HEK293 (cell line): Measurements from ENCODE around the gene CSRP1.

Experiments
- PATZ1 ChIP-seq: fragments of 450-650 bp; formaldehyde crosslinking; IDR thresholded peaks from 2 replicates; pipeline ENCODE4 v1.5.1; 2016; ENCODE audit warnings: missing biosample characterization, missing genetic modification characterization
- TCF7L2 ChIP-seq: IDR thresholded peaks from 2 replicates; pipeline ENCODE4 v1.6.1; 2011; ENCODE audit warnings: low read depth, mild to moderate bottlenecking, inconsistent platforms, low read length, moderate library complexity, borderline replicate concordance
- ZBTB26 ChIP-seq: fragments of 450-650 bp; formaldehyde crosslinking; optimal IDR thresholded peaks from 2 replicates; pipeline ENCODE3; 2016; ENCODE audit warnings: missing biosample characterization, mild to moderate bottlenecking, missing genetic modification characterization
- ZBTB44 ChIP-seq: fragments of 450-650 bp; IDR thresholded peaks from 2 replicates; pipeline ENCODE4 v1.5.1; 2018; ENCODE audit warnings: missing biosample characterization, mild to moderate bottlenecking, missing genetic modification characterization
- ZNF521 ChIP-seq: fragments of 450-650 bp; formaldehyde crosslinking; IDR thresholded peaks from 2 replicates; pipeline ENCODE4 v1.5.1; 2017; ENCODE audit warnings: missing biosample characterization, mild to moderate bottlenecking, missing genetic modification characterization
- ZNF571 ChIP-seq: fragments of 450-650 bp; formaldehyde crosslinking; IDR thresholded peaks from 2 replicates; pipeline ENCODE4 v1.5.0; 2017; ENCODE audit warnings: missing biosample characterization, missing genetic modification characterization
- ZNF596 ChIP-seq: fragments of 450-650 bp; IDR thresholded peaks from 2 replicates; pipeline ENCODE4 v1.5.0; 2018; ENCODE audit warnings: missing biosample characterization, mild to moderate bottlenecking, missing genetic modification characterization, moderate library complexity
- TF ChIP-seq, protein P1 (sequence below): fragments of 450-650 bp; formaldehyde crosslinking; IDR thresholded peaks from 2 replicates; pipeline ENCODE4 v1.5.1; 2016; ENCODE audit warnings: missing biosample characterization, missing genetic modification characterization
- TF ChIP-seq, protein P2 (sequence below): fragments of 450-650 bp; formaldehyde crosslinking; IDR thresholded peaks from 2 replicates; pipeline ENCODE4 v1.5.1; 2017; ENCODE audit warnings: missing biosample characterization, missing genetic modification characterization
- TF ChIP-seq, protein P3 (sequence below): fragments of 450-650 bp; formaldehyde crosslinking; IDR thresholded peaks from 2 replicates; pipeline ENCODE4; 2016; ENCODE audit warnings: missing biosample characterization, missing genetic modification characterization

- TF ChIP-seq ZNF571 (tag by site-specific recombination) (no peak), ZNF596 (tag by site-specific recombination) (no peak), ZNF521 (tag by site-specific recombination) (no peak), ZBTB44 (tag by site-specific recombination) (no peak), ZBTB26 (tag by site-specific recombination) (no peak), PATZ1 (tag by site-specific recombination) (no peak), TCF7L2 (no peak)
- TF ChIP-seq, protein P1, sequence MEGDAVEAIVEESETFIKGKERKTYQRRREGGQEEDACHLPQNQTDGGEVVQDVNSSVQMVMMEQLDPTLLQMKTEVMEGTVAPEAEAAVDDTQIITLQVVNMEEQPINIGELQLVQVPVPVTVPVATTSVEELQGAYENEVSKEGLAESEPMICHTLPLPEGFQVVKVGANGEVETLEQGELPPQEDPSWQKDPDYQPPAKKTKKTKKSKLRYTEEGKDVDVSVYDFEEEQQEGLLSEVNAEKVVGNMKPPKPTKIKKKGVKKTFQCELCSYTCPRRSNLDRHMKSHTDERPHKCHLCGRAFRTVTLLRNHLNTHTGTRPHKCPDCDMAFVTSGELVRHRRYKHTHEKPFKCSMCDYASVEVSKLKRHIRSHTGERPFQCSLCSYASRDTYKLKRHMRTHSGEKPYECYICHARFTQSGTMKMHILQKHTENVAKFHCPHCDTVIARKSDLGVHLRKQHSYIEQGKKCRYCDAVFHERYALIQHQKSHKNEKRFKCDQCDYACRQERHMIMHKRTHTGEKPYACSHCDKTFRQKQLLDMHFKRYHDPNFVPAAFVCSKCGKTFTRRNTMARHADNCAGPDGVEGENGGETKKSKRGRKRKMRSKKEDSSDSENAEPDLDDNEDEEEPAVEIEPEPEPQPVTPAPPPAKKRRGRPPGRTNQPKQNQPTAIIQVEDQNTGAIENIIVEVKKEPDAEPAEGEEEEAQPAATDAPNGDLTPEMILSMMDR (tag by site-specific recombination) = no peak
- TF ChIP-seq, protein P2, sequence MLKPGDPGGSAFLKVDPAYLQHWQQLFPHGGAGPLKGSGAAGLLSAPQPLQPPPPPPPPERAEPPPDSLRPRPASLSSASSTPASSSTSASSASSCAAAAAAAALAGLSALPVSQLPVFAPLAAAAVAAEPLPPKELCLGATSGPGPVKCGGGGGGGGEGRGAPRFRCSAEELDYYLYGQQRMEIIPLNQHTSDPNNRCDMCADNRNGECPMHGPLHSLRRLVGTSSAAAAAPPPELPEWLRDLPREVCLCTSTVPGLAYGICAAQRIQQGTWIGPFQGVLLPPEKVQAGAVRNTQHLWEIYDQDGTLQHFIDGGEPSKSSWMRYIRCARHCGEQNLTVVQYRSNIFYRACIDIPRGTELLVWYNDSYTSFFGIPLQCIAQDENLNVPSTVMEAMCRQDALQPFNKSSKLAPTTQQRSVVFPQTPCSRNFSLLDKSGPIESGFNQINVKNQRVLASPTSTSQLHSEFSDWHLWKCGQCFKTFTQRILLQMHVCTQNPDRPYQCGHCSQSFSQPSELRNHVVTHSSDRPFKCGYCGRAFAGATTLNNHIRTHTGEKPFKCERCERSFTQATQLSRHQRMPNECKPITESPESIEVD (tag by site-specific recombination) = no peak
- TF ChIP-seq, protein P3, sequence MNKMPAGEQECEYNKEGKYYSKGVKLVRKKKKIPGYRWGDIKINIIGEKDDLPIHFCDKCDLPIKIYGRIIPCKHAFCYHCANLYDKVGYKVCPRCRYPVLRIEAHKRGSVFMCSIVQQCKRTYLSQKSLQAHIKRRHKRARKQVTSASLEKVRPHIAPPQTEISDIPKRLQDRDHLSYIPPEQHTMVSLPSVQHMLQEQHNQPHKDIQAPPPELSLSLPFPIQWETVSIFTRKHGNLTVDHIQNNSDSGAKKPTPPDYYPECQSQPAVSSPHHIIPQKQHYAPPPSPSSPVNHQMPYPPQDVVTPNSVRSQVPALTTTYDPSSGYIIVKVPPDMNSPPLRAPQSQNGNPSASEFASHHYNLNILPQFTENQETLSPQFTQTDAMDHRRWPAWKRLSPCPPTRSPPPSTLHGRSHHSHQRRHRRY (tag by site-specific recombination) = no peak
These were observed 24.2 kb downstream of the CSRP1 start for GRCh38 chr1:201482755-201483154.
